Tibial nerve (tissue), 4 donors: ENCODE measurements around the gene SPATA32.

Experiments
- EP300 ChIP-seq, 2 donors: sonication (generic); formaldehyde crosslinking; IDR thresholded peaks; one replicate each; pipeline ENCODE4 v1.6.1; 2017; ENCODE audit warnings: antibody characterized with exemption in 2 of 2, mild to moderate bottlenecking in 1 of 2
- POLR2A ChIP-seq, 2 donors: fragments of 450-650 bp; IDR thresholded peaks; one replicate each; pipeline ENCODE4 v1.6.1; 2017; ENCODE audit warnings: antibody characterized with exemption in 2 of 2, mild to moderate bottlenecking in 2 of 2, moderate library complexity in 2 of 2
- TF ChIP-seq, protein P1 (sequence below), 5 experiments: fragments of 200-600 bp in 3 of 5; fragments of 450-650 bp in 2 of 5; sonication (generic) in 3 of 5; IDR thresholded peaks; one replicate each; pipeline ENCODE4 v1.5.1; 2016 to 2019; ENCODE audit warnings: antibody characterized with exemption in 5 of 5, mild to moderate bottlenecking in 3 of 5, moderate library complexity in 2 of 5

DNA sequence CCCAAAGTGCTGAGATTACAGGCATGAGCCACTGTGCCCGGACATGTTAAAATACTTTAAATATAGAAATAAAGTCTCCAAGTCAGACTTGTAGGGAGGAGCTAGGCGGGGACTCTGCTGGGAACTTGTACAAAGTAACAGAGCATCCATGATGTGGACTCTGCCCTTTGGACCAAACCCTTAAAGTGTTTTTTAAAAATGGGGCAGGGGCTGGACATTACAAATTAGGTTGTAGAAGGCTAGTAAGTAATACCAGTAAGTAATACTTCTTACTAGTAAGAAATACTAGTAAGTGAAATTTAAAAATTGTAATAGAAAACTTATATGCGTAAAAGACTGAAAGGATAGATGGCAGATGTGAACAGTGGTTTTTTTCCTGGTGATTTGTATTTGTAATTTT lies 9.7 kb upstream of the SPATA32 start:
- TF ChIP-seq, protein P1, sequence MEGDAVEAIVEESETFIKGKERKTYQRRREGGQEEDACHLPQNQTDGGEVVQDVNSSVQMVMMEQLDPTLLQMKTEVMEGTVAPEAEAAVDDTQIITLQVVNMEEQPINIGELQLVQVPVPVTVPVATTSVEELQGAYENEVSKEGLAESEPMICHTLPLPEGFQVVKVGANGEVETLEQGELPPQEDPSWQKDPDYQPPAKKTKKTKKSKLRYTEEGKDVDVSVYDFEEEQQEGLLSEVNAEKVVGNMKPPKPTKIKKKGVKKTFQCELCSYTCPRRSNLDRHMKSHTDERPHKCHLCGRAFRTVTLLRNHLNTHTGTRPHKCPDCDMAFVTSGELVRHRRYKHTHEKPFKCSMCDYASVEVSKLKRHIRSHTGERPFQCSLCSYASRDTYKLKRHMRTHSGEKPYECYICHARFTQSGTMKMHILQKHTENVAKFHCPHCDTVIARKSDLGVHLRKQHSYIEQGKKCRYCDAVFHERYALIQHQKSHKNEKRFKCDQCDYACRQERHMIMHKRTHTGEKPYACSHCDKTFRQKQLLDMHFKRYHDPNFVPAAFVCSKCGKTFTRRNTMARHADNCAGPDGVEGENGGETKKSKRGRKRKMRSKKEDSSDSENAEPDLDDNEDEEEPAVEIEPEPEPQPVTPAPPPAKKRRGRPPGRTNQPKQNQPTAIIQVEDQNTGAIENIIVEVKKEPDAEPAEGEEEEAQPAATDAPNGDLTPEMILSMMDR (IDR thresholded peaks at IDR 0.05) = no peak
- TF ChIP-seq POLR2A (IDR thresholded peaks at IDR 0.05) = no peak
- no peak for TF ChIP-seq EP300 (IDR thresholded peaks at IDR 0.05)
